HCT116 (cell line): ENCODE measurements around the gene CCDC192. TPM values are rescaled to one million over a fixed set of nuclear protein-coding genes. Genes with fewer than 3 reads are reported as not detected.

ENCODE experiments used
- ATAC-seq: fragments of 200-7000 bp; cut with Tn5 transposase; 2 replicates; pipeline ENCODE4 v1.9.1; 2020; ENCODE audit warnings: mild to moderate bottlenecking, moderate library complexity
- BruUV-seq: library from RNA; stranded (reverse); fragments of 400-500 nt; replicated peaks from 2 replicates; lab custom pipeline; 2021; lab: Mats Ljungman, UMichigan
- CTCF ChIA-PET: fragments of 300-600 bp; sonication (Branson Sonifier 250); formaldehyde crosslinking; loops from one replicate; lab custom pipeline; 2021; ENCODE audit warnings: antibody characterized with exemption; lab: Charles Lee
- POLR2A ChIA-PET: fragments of 300-600, 350-600 bp; sonication (Branson Sonifier 250); formaldehyde crosslinking; loops from one replicate; lab custom pipeline; 2021; ENCODE audit warnings: antibody characterized with exemption; lab: Charles Lee
- RAD21 ChIA-PET, 2 experiments: fragments of 300-600 bp; sonication (Branson Sonifier 250); formaldehyde crosslinking; loops; one replicate each; lab custom pipeline; 2023; ENCODE audit warnings: low total read pairs in 2 of 2; ENCODE audit not compliant: uncharacterized antibody in 2 of 2, unreplicated experiment in 2 of 2, low non-redundant PET in 1 of 2; lab: Charles Lee
- DNase-seq: peaks from one replicate; pipeline ENCODE4 v3.0.0-alpha.2; 2010; ENCODE audit warnings: low read depth, low spot score
- H2AFZ ChIP-seq: fragments of 200-600 bp; shearing (Covaris generic), sonication (generic); 2 replicates; pipeline ENCODE4 v1.6.1; 2017; ENCODE audit warnings: low read depth, mixed run types, mixed read lengths, antibody characterized with exemption, low read length; ENCODE audit not compliant: poor library complexity, severe bottlenecking
- H3K27ac ChIP-seq: 2 replicates; pipeline ENCODE4 v1.5.1; 2012; ENCODE audit warnings: low read depth, low read length
- H3K27me3 ChIP-seq: fragments of 200-600 bp; sonication (generic); 2 replicates; pipeline ENCODE4 v1.6.1; 2016; ENCODE audit warnings: mixed run types, low read length, mixed read lengths; ENCODE audit not compliant: insufficient read depth
- H3K36me3 ChIP-seq, 2 experiments: fragments of 200-500 bp in 1 of 2; fragments of 200-600 bp in 1 of 2; sonication (Bioruptor generic) in 1 of 2; sonication (generic) in 1 of 2; 2 replicates each; pipeline versions ENCODE4 v1.5.1 to v1.6.1; 2014 to 2016; ENCODE audit warnings: low read length in 2 of 2, inconsistent platforms in 1 of 2, mixed read lengths in 1 of 2, mixed run types in 1 of 2; ENCODE audit not compliant: insufficient read depth in 2 of 2, control insufficient read depth in 1 of 2
- H3K4me1 ChIP-seq, 2 experiments: fragments of 200-600 bp in 1 of 2; sonication (generic) in 1 of 2; 2 replicates each; pipeline versions ENCODE4 v1.5.1 to v1.6.1; 2012 to 2017; ENCODE audit warnings: low read length in 2 of 2, inconsistent platforms in 1 of 2, mild to moderate bottlenecking in 1 of 2, mixed read lengths in 1 of 2, mixed run types in 1 of 2, moderate library complexity in 1 of 2; ENCODE audit not compliant: insufficient read depth in 2 of 2, control insufficient read depth in 1 of 2
- H3K4me2 ChIP-seq: fragments of 200-600 bp; sonication (generic); 2 replicates; pipeline ENCODE4 v1.6.1; 2017; ENCODE audit warnings: mixed run types, low read length, mixed read lengths
- H3K4me3 ChIP-seq, 2 experiments: fragments of 200-600 bp in 1 of 2; sonication (generic) in 1 of 2; replicated peaks in 1 of 2; 2 replicates each; pipeline ENCODE4 v1.5.1; 2011 to 2016; ENCODE audit warnings: low read length in 2 of 2, control low read depth in 1 of 2, low read depth in 1 of 2, mild to moderate bottlenecking in 1 of 2, mixed read lengths in 1 of 2, mixed run types in 1 of 2
- H3K79me2 ChIP-seq: fragments of 200-600 bp; sonication (generic); 2 replicates; pipeline ENCODE4 v1.6.1; 2017; ENCODE audit warnings: mild to moderate bottlenecking, mixed run types, low read length, moderate library complexity, mixed read lengths; ENCODE audit not compliant: insufficient read depth
- H3K9ac ChIP-seq: fragments of 200-600 bp; sonication (generic); 2 replicates; pipeline ENCODE4 v1.6.1; 2016; ENCODE audit warnings: low read length, mixed read lengths
- H3K9me2 ChIP-seq: fragments of 200-600 bp; sonication (generic), shearing (Covaris generic); 2 replicates; pipeline ENCODE4 v1.6.1; 2017; ENCODE audit warnings: mixed run types, mild to moderate bottlenecking, moderate library complexity; ENCODE audit not compliant: insufficient read depth
- H3K9me3 ChIP-seq, 2 experiments: fragments of 200-500 bp in 1 of 2; fragments of 200-600 bp in 1 of 2; sonication (Bioruptor generic) in 1 of 2; sonication (generic) in 1 of 2; 2 replicates each; pipeline ENCODE4 v1.6.1; 2014 to 2017; ENCODE audit warnings: low read length in 2 of 2, mixed read lengths in 2 of 2, inconsistent platforms in 1 of 2, low read depth in 1 of 2, mild to moderate bottlenecking in 1 of 2, mixed run types in 1 of 2, moderate library complexity in 1 of 2; ENCODE audit not compliant: control insufficient read depth in 1 of 2, insufficient read depth in 1 of 2
- H4K20me1 ChIP-seq: fragments of 200-600 bp; sonication (generic), shearing (Covaris generic); 2 replicates; pipeline ENCODE4 v1.6.1; 2017; ENCODE audit warnings: mixed run types, mild to moderate bottlenecking, moderate library complexity; ENCODE audit not compliant: insufficient read depth
- CBX3 ChIP-seq: IDR thresholded peaks from 2 replicates; pipeline ENCODE4 v1.6.1; 2012; ENCODE audit warnings: low read depth
- CEBPB ChIP-seq: IDR thresholded peaks from 2 replicates; pipeline ENCODE4 v1.6.1; 2012; ENCODE audit warnings: low read depth
- EGR1 ChIP-seq: IDR thresholded peaks from 2 replicates; pipeline ENCODE4 v1.6.1; 2012; ENCODE audit warnings: low read depth
- ELF1 ChIP-seq: IDR thresholded peaks from 2 replicates; pipeline ENCODE4 v1.6.1; 2012; ENCODE audit warnings: low read depth, borderline replicate concordance
- EZH2 ChIP-seq: fragments of 200-600 bp; sonication (generic); IDR thresholded peaks from 2 replicates; pipeline ENCODE4 v1.6.1; 2017; ENCODE audit warnings: antibody characterized with exemption, mixed run types
- EZH2phosphoT487 ChIP-seq: fragments of 200-600 bp; IDR thresholded peaks from 2 replicates; pipeline ENCODE4 v1.6.1; 2018; ENCODE audit warnings: antibody characterized with exemption, borderline replicate concordance
- FOSL1 ChIP-seq: IDR thresholded peaks from 2 replicates; pipeline ENCODE4 v1.6.1; 2012; ENCODE audit warnings: low read depth
- JUND ChIP-seq: IDR thresholded peaks from 2 replicates; pipeline ENCODE4 v1.6.1; 2012
- MAX ChIP-seq: IDR thresholded peaks from 2 replicates; pipeline ENCODE4 v1.6.1; 2012
- POLR2A ChIP-seq: IDR thresholded peaks from 2 replicates; pipeline ENCODE4 v1.7.0; 2011; ENCODE audit warnings: borderline replicate concordance; ENCODE audit not compliant: insufficient read depth, insufficient read length; ENCODE audit errors: extremely low read depth
- POLR2AphosphoS5 ChIP-seq: IDR thresholded peaks from 2 replicates; pipeline ENCODE4 v1.6.1; 2011; ENCODE audit warnings: mild to moderate bottlenecking, low read depth, low read length, moderate library complexity
- REST ChIP-seq: IDR thresholded peaks from 2 replicates; pipeline ENCODE4 v1.6.1; 2012; ENCODE audit warnings: low read depth
- SP1 ChIP-seq: IDR thresholded peaks from 2 replicates; pipeline ENCODE4 v1.6.1; 2012; ENCODE audit warnings: low read depth
- SRF ChIP-seq: IDR thresholded peaks from 2 replicates; pipeline ENCODE4 v1.6.1; 2012; ENCODE audit warnings: low read depth
- YY1 ChIP-seq: IDR thresholded peaks from 2 replicates; pipeline ENCODE4 v1.6.1; 2011; ENCODE audit warnings: low read length, low read depth, moderate library complexity, mild to moderate bottlenecking; ENCODE audit not compliant: insufficient replicate concordance; ENCODE audit errors: extremely low read depth
- ZBTB33 ChIP-seq: IDR thresholded peaks from 2 replicates; pipeline ENCODE4 v1.6.1; 2011; ENCODE audit warnings: mild to moderate bottlenecking, low read length, moderate library complexity; ENCODE audit not compliant: insufficient replicate concordance; ENCODE audit errors: extremely low read depth
- ZFX ChIP-seq: fragments of 450-650 bp; IDR thresholded peaks from 2 replicates; pipeline ENCODE4 v1.6.1; 2017
- ZNF274 ChIP-seq: fragments of 200-500 bp; sonication (Bioruptor generic); IDR thresholded peaks from 2 replicates; pipeline ENCODE4 v1.6.1; 2014; ENCODE audit warnings: mild to moderate bottlenecking, low read depth, low read length, inconsistent platforms
- intact Hi-C: fragments of 100-400 bp; cut with micrococcal nuclease; formaldehyde crosslinking; loops from 2 replicates; pipeline ENCODE4 v1.10.0; 2022
- total RNA-seq: library from RNA; stranded (reverse); gene quantifications from one replicate; pipeline ENCODE4 v1.2.1, GENCODE V29; 2021; ENCODE audit not compliant: unreplicated experiment
- TF ChIP-seq, protein P1 (sequence below): IDR thresholded peaks from 2 replicates; pipeline ENCODE4 v1.6.1; 2012
- TF ChIP-seq, protein P2 (sequence below), 3 experiments: fragments of 200-600 bp in 1 of 3; sonication (generic) in 1 of 3; IDR thresholded peaks in 2 of 3; conservative IDR thresholded peaks in 1 of 3; 2 replicates each; pipeline ENCODE4 v1.5.1; 2012 to 2017; ENCODE audit warnings: low read depth in 2 of 3, low read length in 2 of 3, antibody characterized with exemption in 1 of 3, borderline replicate concordance in 1 of 3, control low read depth in 1 of 3, mild to moderate bottlenecking in 1 of 3, mixed read lengths in 1 of 3, mixed run types in 1 of 3, moderate library complexity in 1 of 3; ENCODE audit not compliant: insufficient read depth in 1 of 3

CCDC192 gene
- total RNA-seq, 1 experiment from 2014 or later: not detected

DNA sequence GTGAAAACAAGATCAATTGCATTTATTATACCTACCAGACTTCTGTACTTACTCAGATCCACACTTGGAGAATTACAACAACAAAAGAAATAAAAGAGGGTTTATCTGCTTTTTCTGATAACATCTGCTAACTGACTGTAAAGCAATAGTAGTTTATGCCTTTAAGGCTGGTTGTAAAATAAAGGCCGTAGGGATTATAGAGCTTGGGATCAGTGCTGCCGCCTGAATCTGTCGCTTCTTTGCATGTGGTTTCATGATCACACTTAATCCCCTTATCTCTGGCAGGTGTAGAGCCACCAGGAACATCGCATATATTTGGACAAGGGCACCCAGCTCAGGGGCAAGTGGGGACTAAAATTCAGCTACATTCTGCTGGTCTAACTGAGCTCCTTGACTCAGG lies 146.7 kb downstream of the CCDC192 start:
- H3K4me3 ChIP-seq: no peak overlapping the region
- ChIA-PET POLR2A (no interaction called here), RAD21 (no interaction called here), CTCF (no interaction called here)
- intact Hi-C loops: no loop called here
- H3K4me1 ChIP-seq: no peaks in the 10 kb centered on the region
- ATAC-seq: no peak
- DNase-seq: no peak
- H3K9me3 ChIP-seq: no peaks in the 10 kb centered on the region
- H4K20me1 ChIP-seq: no peaks in the 10 kb centered on the region
- no peaks in the 10 kb centered on the region for H3K27me3 ChIP-seq
- H3K9me2 ChIP-seq: no peaks in the 10 kb centered on the region
- H3K27ac ChIP-seq: no peak overlapping the region
- H3K79me2 ChIP-seq: no peaks in the 10 kb centered on the region
- no peaks in the 10 kb centered on the region for H3K36me3 ChIP-seq
- no peak overlapping the region for H3K9ac ChIP-seq
- BruUV-seq: no TSS peak
- H3K4me2 ChIP-seq: no peak overlapping the region
- no peak overlapping the region for H2AFZ ChIP-seq
- TF ChIP-seq CEBPB: no peak
- TF ChIP-seq, protein P1, sequence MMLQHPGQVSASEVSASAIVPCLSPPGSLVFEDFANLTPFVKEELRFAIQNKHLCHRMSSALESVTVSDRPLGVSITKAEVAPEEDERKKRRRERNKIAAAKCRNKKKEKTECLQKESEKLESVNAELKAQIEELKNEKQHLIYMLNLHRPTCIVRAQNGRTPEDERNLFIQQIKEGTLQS: no peak
- no peak for TF ChIP-seq REST
- TF ChIP-seq EGR1: no peak
- TF ChIP-seq POLR2AphosphoS5: no peak
- TF ChIP-seq POLR2A: no peak
- TF ChIP-seq, protein P2, sequence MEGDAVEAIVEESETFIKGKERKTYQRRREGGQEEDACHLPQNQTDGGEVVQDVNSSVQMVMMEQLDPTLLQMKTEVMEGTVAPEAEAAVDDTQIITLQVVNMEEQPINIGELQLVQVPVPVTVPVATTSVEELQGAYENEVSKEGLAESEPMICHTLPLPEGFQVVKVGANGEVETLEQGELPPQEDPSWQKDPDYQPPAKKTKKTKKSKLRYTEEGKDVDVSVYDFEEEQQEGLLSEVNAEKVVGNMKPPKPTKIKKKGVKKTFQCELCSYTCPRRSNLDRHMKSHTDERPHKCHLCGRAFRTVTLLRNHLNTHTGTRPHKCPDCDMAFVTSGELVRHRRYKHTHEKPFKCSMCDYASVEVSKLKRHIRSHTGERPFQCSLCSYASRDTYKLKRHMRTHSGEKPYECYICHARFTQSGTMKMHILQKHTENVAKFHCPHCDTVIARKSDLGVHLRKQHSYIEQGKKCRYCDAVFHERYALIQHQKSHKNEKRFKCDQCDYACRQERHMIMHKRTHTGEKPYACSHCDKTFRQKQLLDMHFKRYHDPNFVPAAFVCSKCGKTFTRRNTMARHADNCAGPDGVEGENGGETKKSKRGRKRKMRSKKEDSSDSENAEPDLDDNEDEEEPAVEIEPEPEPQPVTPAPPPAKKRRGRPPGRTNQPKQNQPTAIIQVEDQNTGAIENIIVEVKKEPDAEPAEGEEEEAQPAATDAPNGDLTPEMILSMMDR (IDR thresholded peaks at IDR 0.05 in 2 of 3, conservative IDR thresholded peaks at IDR 0.05 in 1 of 3; ENCODE audit: borderline replicate concordance in 1 of 3, insufficient read depth in 1 of 3, low read depth in 2 of 3, low read length in 2 of 3): no peak
- no peak for TF ChIP-seq ZFX
- no peak for TF ChIP-seq EZH2
- no peak for TF ChIP-seq ZBTB33
- no peak for TF ChIP-seq SP1
- no peak for TF ChIP-seq ZNF274
- TF ChIP-seq FOSL1: no peak
- TF ChIP-seq SRF: no peak
- TF ChIP-seq YY1: no peak
- TF ChIP-seq JUND: no peak
- TF ChIP-seq ELF1: no peak
- no peak for TF ChIP-seq EZH2phosphoT487
- TF ChIP-seq CBX3: no peak
- TF ChIP-seq MAX: no peak
